Neural progenitor cell (in vitro differentiated cells): Measurements from ENCODE around the gene P2RY10. TPM values are rescaled to one million over a fixed set of nuclear protein-coding genes. Genes with fewer than 3 reads are reported as not detected.

Experiments used
- DNase-seq: peaks from one replicate; pipeline ENCODE4 v3.0.0-alpha.2; 2016; ENCODE audit warnings: low spot score
- H2AFZ ChIP-seq: fragments of 200-600 bp; sonication (generic); replicated peaks from 2 replicates; pipeline ENCODE4 v1.6.1; 2016; ENCODE audit warnings: antibody characterized with exemption
- H3F3A ChIP-seq: fragments of 200-600 bp; sonication (generic); 2 replicates; pipeline ENCODE4 v1.6.1; 2016; ENCODE audit warnings: antibody characterized with exemption, low read depth
- H3K27ac ChIP-seq: fragments of 200-600 bp; sonication (generic); 2 replicates; pipeline ENCODE4 v1.5.1; 2016; ENCODE audit warnings: mild to moderate bottlenecking
- H3K27me3 ChIP-seq: fragments of 200-600 bp; sonication (generic); 2 replicates; pipeline ENCODE4 v1.6.1; 2016; ENCODE audit warnings: mild to moderate bottlenecking, moderate library complexity
- H3K36me3 ChIP-seq: fragments of 200-600 bp; sonication (generic); 2 replicates; pipeline ENCODE4 v1.5.1; 2016
- H3K4me1 ChIP-seq: fragments of 200-600 bp; sonication (generic); 2 replicates; pipeline ENCODE4 v1.6.1; 2016; ENCODE audit warnings: mixed run types
- H3K4me2 ChIP-seq: fragments of 200-600 bp; sonication (generic); 2 replicates; pipeline ENCODE4 v1.6.1; 2016
- H3K4me3 ChIP-seq: fragments of 200-600 bp; sonication (generic); 2 replicates; pipeline ENCODE4 v1.5.1; 2016
- H3K79me2 ChIP-seq: fragments of 200-600 bp; sonication (generic); 2 replicates; pipeline ENCODE4 v1.6.1; 2016; ENCODE audit warnings: low read depth
- H3K9ac ChIP-seq: fragments of 200-600 bp; sonication (generic); 2 replicates; pipeline ENCODE4 v1.6.1; 2016
- H3K9me3 ChIP-seq: fragments of 200-600 bp; sonication (generic); 2 replicates; pipeline ENCODE4 v1.5.1; 2016; ENCODE audit warnings: low read depth
- H4K20me1 ChIP-seq: fragments of 200-600 bp; sonication (generic); 2 replicates; pipeline ENCODE4 v1.6.1; 2016; ENCODE audit warnings: low read depth
- H3K27ac Mint-ChIP-seq: 3 replicates; pipeline ENCODE4 v1.8.0; 2021; ENCODE audit warnings: mixed read lengths
- H3K27me3 Mint-ChIP-seq: 2 replicates; pipeline ENCODE4 v1.8.0; 2022; ENCODE audit warnings: low read depth, mild to moderate bottlenecking, inconsistent platforms, moderate library complexity, mixed read lengths; ENCODE audit not compliant: insufficient read depth
- H3K36me3 Mint-ChIP-seq: 3 replicates; pipeline ENCODE4 v1.8.0; 2021; ENCODE audit warnings: mixed read lengths
- H3K4me1 Mint-ChIP-seq: 3 replicates; pipeline ENCODE4 v1.8.0; 2021; ENCODE audit warnings: mixed read lengths
- H3K4me3 Mint-ChIP-seq: 3 replicates; pipeline ENCODE4 v1.8.0; 2021; ENCODE audit warnings: mild to moderate bottlenecking, moderate library complexity, mixed read lengths
- H3K9me3 Mint-ChIP-seq: 3 replicates; pipeline ENCODE4 v1.8.0; 2020; ENCODE audit warnings: mixed read lengths
- EZH2 ChIP-seq: fragments of 200-600 bp; sonication (generic); IDR thresholded peaks from 2 replicates; pipeline ENCODE4 v1.6.1; 2017; ENCODE audit warnings: antibody characterized with exemption, mild to moderate bottlenecking, moderate library complexity
- EZH2phosphoT487 ChIP-seq: fragments of 200-600 bp; sonication (generic); IDR thresholded peaks from 2 replicates; pipeline ENCODE4 v1.6.1; 2017; ENCODE audit warnings: antibody characterized with exemption
- total RNA-seq: library from RNA; depleted of rRNA; stranded (reverse); fragments of >200 nt; gene quantifications from 2 replicates; pipeline ENCODE4 v1.2.3, GENCODE V29; 2015; ENCODE audit warnings: low replicate concordance
- TF ChIP-seq, protein P1 (sequence below): fragments of 200-600 bp; sonication (generic); IDR thresholded peaks from 2 replicates; pipeline ENCODE4 v1.5.1; 2017; ENCODE audit warnings: antibody characterized with exemption, mild to moderate bottlenecking

Gene P2RY10
- total RNA-seq, 1 donor from 2014 or later, result not detected

DNA sequence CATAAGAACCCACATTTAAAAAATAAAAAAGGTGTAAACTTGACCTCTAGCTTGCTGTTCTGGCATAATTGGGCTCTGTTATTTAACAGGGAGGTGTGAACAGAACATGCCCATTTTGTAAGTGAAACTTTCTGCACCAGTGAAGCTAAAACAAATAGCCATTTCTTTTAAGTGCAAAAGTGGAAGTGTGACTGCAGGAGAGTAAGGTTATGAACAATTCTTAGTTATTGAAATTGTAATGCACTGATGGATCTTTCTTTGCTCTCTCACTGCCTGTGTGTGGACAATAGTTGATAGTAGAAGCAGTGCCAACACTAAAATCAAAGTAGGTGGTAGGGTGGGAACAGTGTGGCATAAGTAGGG lies 12.6 kb downstream of the P2RY10 start:
- no peaks in the 10 kb centered on the region for H3K4me1 Mint-ChIP-seq
- H3K4me3 Mint-ChIP-seq, result no peak overlapping the region
- H3K9me3 Mint-ChIP-seq, result peaks cover 2% of the 10 kb centered on the region
- Histone ChIP-seq H3F3A (no peaks in the 10 kb centered on the region), H3K4me2 (no peak overlapping the region), H2AFZ (no peak overlapping the region), H4K20me1 (no peaks in the 10 kb centered on the region), H3K27me3 (no peaks in the 10 kb centered on the region), H3K4me1 (no peaks in the 10 kb centered on the region), H3K36me3 (no peaks in the 10 kb centered on the region), H3K4me3 (no peak overlapping the region), H3K9me3 (peaks cover 6% of the 10 kb centered on the region), H3K27ac (no peak overlapping the region), H3K9ac (no peak overlapping the region), H3K79me2 (no peaks in the 10 kb centered on the region)
- no peak for DNase-seq
- H3K27ac Mint-ChIP-seq, result no peak overlapping the region
- TF ChIP-seq EZH2phosphoT487 (no peak), EZH2 (no peak)
- TF ChIP-seq, protein P1, sequence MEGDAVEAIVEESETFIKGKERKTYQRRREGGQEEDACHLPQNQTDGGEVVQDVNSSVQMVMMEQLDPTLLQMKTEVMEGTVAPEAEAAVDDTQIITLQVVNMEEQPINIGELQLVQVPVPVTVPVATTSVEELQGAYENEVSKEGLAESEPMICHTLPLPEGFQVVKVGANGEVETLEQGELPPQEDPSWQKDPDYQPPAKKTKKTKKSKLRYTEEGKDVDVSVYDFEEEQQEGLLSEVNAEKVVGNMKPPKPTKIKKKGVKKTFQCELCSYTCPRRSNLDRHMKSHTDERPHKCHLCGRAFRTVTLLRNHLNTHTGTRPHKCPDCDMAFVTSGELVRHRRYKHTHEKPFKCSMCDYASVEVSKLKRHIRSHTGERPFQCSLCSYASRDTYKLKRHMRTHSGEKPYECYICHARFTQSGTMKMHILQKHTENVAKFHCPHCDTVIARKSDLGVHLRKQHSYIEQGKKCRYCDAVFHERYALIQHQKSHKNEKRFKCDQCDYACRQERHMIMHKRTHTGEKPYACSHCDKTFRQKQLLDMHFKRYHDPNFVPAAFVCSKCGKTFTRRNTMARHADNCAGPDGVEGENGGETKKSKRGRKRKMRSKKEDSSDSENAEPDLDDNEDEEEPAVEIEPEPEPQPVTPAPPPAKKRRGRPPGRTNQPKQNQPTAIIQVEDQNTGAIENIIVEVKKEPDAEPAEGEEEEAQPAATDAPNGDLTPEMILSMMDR, result no peak
- no peaks in the 10 kb centered on the region for H3K27me3 Mint-ChIP-seq
- no peaks in the 10 kb centered on the region for H3K36me3 Mint-ChIP-seq

DNA sequence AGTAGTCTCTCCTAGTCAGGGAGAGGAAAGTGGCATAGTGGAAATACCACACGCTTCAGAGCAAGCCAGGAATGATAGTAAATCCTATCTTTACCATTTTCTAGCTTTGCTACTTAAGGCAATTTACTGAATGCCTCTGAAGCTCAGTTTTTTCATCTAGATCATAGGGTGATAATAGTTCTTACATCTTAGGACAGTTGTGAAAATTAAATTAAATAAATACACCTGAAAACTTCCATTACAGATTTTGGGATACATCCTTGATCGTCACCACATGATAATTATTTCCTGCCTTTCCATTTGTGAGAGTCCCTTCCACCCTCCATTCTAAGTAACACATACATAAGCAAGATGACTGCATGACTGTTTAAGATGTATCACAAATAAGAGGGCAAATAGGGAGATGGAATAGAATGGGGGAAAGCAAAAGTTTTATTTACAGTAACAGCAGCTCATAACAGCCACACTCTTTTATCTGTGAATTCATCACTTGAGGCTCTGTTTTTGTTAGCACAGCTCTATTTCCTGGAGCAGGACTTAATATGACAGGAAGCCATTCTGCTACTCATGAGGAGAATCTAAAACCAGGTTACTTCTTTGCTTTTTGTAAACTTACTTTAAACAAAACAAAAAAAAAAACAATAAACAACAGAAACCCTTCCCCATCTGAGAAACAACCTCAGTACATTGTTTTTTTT lies 13.4 kb downstream of the P2RY10 start:
- Mint-ChIP-seq H3K4me1 (no peaks in the 10 kb centered on the region), H3K27ac (no peak overlapping the region), H3K4me3 (no peak overlapping the region), H3K9me3 (peaks cover 2% of the 10 kb centered on the region), H3K36me3 (no peaks in the 10 kb centered on the region), H3K27me3 (no peaks in the 10 kb centered on the region)
- H3K4me3 ChIP-seq, result no peak overlapping the region
- TF ChIP-seq EZH2, result no peak
- TF ChIP-seq, protein P1, result no peak
- no peak for TF ChIP-seq EZH2phosphoT487
- H3K9ac ChIP-seq, result no peak overlapping the region
- no peak for DNase-seq
- H3K4me2 ChIP-seq, result no peak overlapping the region
- H3K27me3 ChIP-seq, result no peaks in the 10 kb centered on the region
- peaks cover 3% of the 10 kb centered on the region for H3K9me3 ChIP-seq
- H4K20me1 ChIP-seq, result no peaks in the 10 kb centered on the region
- no peak overlapping the region for H2AFZ ChIP-seq
- no peaks in the 10 kb centered on the region for H3K79me2 ChIP-seq
- H3K36me3 ChIP-seq, result no peaks in the 10 kb centered on the region
- H3F3A ChIP-seq, result no peaks in the 10 kb centered on the region
- no peak overlapping the region for H3K27ac ChIP-seq
- no peaks in the 10 kb centered on the region for H3K4me1 ChIP-seq

DNA sequence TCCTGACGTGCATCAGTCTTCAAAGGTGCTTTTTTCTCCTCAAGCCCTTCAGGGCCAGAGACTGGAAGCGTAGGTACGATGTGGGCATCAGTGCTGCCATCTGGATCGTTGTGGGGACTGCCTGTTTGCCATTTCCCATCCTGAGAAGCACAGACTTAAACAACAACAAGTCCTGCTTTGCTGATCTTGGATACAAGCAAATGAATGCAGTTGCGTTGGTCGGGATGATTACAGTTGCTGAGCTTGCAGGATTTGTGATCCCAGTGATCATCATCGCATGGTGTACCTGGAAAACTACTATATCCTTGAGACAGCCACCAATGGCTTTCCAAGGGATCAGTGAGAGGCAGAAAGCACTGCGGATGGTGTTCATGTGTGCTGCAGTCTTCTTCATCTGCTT lies 15.7 kb downstream of the P2RY10 start:
- H3F3A ChIP-seq, result no peaks in the 10 kb centered on the region
- H3K27me3 Mint-ChIP-seq, result peaks cover 3% of the 10 kb centered on the region
- TF ChIP-seq EZH2, result no peak
- no peak for TF ChIP-seq EZH2phosphoT487
- TF ChIP-seq, protein P1, result no peak

More for the DNA sequence above, 15.7 kb downstream of the P2RY10 start:
- H3K36me3 ChIP-seq, result no peaks in the 10 kb centered on the region
- no peak for DNase-seq
- no peaks in the 10 kb centered on the region for H3K79me2 ChIP-seq
- H3K9me3 ChIP-seq, result peaks cover 3% of the 10 kb centered on the region
- Mint-ChIP-seq H3K4me3 (no peak overlapping the region), H3K9me3 (peaks cover 2% of the 10 kb centered on the region), H3K27ac (no peak overlapping the region), H3K4me1 (no peaks in the 10 kb centered on the region), H3K36me3 (no peaks in the 10 kb centered on the region)
- H4K20me1 ChIP-seq, result no peaks in the 10 kb centered on the region
- no peak overlapping the region for H3K4me2 ChIP-seq
- H3K27ac ChIP-seq, result no peak overlapping the region
- H3K4me3 ChIP-seq, result no peak overlapping the region
- no peaks in the 10 kb centered on the region for H3K4me1 ChIP-seq
- H2AFZ ChIP-seq, result no peak overlapping the region
- H3K9ac ChIP-seq, result no peak overlapping the region
- no peaks in the 10 kb centered on the region for H3K27me3 ChIP-seq
